Measurements from ENCODE around the gene HOXA3. TPM values are rescaled to one million over a fixed set of nuclear protein-coding genes. Genes with fewer than 3 reads are reported as not detected.

HOXA3 gene
- total and polyA plus RNA-seq, 10 of the 15 experiments (the other 5 are each of a cell fraction or from before 2014, with no cell fraction given): 0.05 TPM; not detected in 9

DNA sequence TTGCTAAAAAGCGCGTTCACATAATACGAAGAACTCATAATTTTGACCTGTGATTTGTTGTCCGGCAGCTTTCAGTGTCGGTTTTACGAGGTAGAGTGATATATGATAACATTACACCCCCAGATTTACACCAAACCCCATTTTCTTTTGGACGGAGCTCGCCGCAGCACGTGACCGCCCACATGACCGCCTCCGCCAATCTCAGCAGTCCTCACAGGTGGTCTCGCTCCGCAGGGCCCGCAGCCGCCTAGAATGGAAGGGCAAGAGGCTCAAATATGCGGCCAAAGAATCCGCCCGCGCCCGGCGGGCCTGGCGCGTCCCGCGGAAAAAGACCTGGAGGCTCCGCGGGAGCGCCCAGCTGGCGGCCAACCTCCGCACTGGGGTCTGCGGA, 4.1 kb upstream of the HOXA3 start, which contains the start of gene HOXA7:
TSS of gene HOXA7 (minus strand) at position 168 of the 391 bp plus-strand sequence. CDS start at position 38, 130 bp downstream.
- CTCF ChIA-PET: interaction anchor here (1.0 kb wide), 1 partner anchor 301 kb away, joined by 3 read pairs; no protein-coding TSS in a partner anchor
- SMC1A ChIA-PET (ENCODE audit: uncharacterized antibody, unreplicated experiment): interaction anchor here (1.0 kb wide), 1 partner anchor 301 kb away, joined by 3 read pairs; no protein-coding TSS in a partner anchor
- no TSS peak for BruUV-seq (replicated peaks)
- Histone ChIP-seq H3K79me2 (ENCODE audit: control insufficient read depth, insufficient read depth, low read length) (no peaks in the 10 kb centered on the region), H2AFZ (ENCODE audit: control insufficient read depth, low read depth, low read length) (no peak within 1 kb of the TSS), H3K9me3 (replicated peaks; ENCODE audit: control insufficient read depth, insufficient read depth, low read length) (no peaks in the 10 kb centered on the region; the same call in 2 of the 3 replicates), H3K27me3 (replicated peaks in 1 of 2; ENCODE audit: control insufficient read depth in 2 of 2, insufficient read depth in 2 of 2, low read length in 1 of 2) (peaks cover 22 to 55% of the 10 kb centered on the region in 2 experiments), H3K36me3 (ENCODE audit: control insufficient read depth in 2 of 2, insufficient read depth in 2 of 2, low read length in 1 of 2) (no peaks in the 10 kb centered on the region), H4K20me1 (ENCODE audit: control insufficient read depth, insufficient read depth) (no peaks in the 10 kb centered on the region), H3K9ac (ENCODE audit: control insufficient read depth, insufficient read depth, low read length) (no peak within 1 kb of the TSS), H3K4me3 (no peak within 1 kb of the TSS), H3K4me2 (ENCODE audit: control insufficient read depth, insufficient read depth) (no peak within 1 kb of the TSS; the same call in 1 of the 2 replicates), H3K27ac (ENCODE audit: control insufficient read depth, insufficient read depth) (no peak within 1 kb of the TSS), H3K4me1 (ENCODE audit: control insufficient read depth, insufficient read depth, low read length) (no peaks in the 10 kb centered on the region)
- POLR2A ChIA-PET: no interaction called here
- in situ Hi-C loops (cut with MboI): loop anchor here (5.0 to 25.0 kb wide), 3 partner anchors 789 to 1294 kb away; no protein-coding TSS in a partner anchor
- DNase-seq (ENCODE audit: low read depth, low spot score) (no peak), FAIRE-seq (no peak), ATAC-seq (no peak)
- RAD21 ChIA-PET (ENCODE audit: unreplicated experiment): no interaction called here
- 11% methylated on average over 30 of the region's 33 CpGs for WGBS (ENCODE audit: insufficient coverage, insufficient replicate concordance, low lambda C conversion rate, missing lambda C conversion rate)
- intact Hi-C loops (cut with micrococcal nuclease; ENCODE audit: unreplicated experiment): no loop called here
- TF ChIP-seq HDAC6 (IDR thresholded peaks at IDR 0.05; ENCODE audit: unreplicated experiment) (no peak), JUND (IDR thresholded peaks at IDR 0.05; ENCODE audit: low read depth, low read length) (no peak), ZNF622 (IDR thresholded peaks at IDR 0.05) (no peak), CBX3 (IDR thresholded peaks at IDR 0.05; ENCODE audit: borderline replicate concordance, low read depth) (no peak), IKZF1 (conservative IDR thresholded peaks at IDR 0.05) (no peak), SUPT20H (IDR thresholded peaks at IDR 0.05; ENCODE audit: borderline replicate concordance, control insufficient read depth, low read depth, low read length) (no peak), NFYB (IDR thresholded peaks at IDR 0.05; ENCODE audit: insufficient read depth, low read depth, low read length) (no peak), ZBED1 (IDR thresholded peaks at IDR 0.05; ENCODE audit: borderline replicate concordance) (no peak), NFXL1 (IDR thresholded peaks at IDR 0.05; ENCODE audit: borderline replicate concordance) (no peak), RB1 (IDR thresholded peaks at IDR 0.05; ENCODE audit: borderline replicate concordance) (no peak)
- TF ChIP-seq, protein P1, sequence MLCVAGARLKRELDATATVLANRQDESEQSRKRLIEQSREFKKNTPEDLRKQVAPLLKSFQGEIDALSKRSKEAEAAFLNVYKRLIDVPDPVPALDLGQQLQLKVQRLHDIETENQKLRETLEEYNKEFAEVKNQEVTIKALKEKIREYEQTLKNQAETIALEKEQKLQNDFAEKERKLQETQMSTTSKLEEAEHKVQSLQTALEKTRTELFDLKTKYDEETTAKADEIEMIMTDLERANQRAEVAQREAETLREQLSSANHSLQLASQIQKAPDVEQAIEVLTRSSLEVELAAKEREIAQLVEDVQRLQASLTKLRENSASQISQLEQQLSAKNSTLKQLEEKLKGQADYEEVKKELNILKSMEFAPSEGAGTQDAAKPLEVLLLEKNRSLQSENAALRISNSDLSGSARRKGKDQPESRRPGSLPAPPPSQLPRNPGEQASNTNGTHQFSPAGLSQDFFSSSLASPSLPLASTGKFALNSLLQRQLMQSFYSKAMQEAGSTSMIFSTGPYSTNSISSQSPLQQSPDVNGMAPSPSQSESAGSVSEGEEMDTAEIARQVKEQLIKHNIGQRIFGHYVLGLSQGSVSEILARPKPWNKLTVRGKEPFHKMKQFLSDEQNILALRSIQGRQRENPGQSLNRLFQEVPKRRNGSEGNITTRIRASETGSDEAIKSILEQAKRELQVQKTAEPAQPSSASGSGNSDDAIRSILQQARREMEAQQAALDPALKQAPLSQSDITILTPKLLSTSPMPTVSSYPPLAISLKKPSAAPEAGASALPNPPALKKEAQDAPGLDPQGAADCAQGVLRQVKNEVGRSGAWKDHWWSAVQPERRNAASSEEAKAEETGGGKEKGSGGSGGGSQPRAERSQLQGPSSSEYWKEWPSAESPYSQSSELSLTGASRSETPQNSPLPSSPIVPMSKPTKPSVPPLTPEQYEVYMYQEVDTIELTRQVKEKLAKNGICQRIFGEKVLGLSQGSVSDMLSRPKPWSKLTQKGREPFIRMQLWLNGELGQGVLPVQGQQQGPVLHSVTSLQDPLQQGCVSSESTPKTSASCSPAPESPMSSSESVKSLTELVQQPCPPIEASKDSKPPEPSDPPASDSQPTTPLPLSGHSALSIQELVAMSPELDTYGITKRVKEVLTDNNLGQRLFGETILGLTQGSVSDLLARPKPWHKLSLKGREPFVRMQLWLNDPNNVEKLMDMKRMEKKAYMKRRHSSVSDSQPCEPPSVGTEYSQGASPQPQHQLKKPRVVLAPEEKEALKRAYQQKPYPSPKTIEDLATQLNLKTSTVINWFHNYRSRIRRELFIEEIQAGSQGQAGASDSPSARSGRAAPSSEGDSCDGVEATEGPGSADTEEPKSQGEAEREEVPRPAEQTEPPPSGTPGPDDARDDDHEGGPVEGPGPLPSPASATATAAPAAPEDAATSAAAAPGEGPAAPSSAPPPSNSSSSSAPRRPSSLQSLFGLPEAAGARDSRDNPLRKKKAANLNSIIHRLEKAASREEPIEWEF (IDR thresholded peaks at IDR 0.05; ENCODE audit: insufficient replicate concordance, low read depth, low read length): no peak
- TF ChIP-seq, protein P2, sequence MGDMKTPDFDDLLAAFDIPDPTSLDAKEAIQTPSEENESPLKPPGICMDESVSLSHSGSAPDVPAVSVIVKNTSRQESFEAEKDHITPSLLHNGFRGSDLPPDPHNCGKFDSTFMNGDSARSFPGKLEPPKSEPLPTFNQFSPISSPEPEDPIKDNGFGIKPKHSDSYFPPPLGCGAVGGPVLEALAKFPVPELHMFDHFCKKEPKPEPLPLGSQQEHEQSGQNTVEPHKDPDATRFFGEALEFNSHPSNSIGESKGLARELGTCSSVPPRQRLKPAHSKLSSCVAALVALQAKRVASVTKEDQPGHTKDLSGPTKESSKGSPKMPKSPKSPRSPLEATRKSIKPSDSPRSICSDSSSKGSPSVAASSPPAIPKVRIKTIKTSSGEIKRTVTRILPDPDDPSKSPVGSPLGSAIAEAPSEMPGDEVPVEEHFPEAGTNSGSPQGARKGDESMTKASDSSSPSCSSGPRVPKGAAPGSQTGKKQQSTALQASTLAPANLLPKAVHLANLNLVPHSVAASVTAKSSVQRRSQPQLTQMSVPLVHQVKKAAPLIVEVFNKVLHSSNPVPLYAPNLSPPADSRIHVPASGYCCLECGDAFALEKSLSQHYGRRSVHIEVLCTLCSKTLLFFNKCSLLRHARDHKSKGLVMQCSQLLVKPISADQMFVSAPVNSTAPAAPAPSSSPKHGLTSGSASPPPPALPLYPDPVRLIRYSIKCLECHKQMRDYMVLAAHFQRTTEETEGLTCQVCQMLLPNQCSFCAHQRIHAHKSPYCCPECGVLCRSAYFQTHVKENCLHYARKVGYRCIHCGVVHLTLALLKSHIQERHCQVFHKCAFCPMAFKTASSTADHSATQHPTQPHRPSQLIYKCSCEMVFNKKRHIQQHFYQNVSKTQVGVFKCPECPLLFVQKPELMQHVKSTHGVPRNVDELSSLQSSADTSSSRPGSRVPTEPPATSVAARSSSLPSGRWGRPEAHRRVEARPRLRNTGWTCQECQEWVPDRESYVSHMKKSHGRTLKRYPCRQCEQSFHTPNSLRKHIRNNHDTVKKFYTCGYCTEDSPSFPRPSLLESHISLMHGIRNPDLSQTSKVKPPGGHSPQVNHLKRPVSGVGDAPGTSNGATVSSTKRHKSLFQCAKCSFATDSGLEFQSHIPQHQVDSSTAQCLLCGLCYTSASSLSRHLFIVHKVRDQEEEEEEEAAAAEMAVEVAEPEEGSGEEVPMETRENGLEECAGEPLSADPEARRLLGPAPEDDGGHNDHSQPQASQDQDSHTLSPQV (IDR thresholded peaks at IDR 0.05): no peak
- TF ChIP-seq, protein P3, sequence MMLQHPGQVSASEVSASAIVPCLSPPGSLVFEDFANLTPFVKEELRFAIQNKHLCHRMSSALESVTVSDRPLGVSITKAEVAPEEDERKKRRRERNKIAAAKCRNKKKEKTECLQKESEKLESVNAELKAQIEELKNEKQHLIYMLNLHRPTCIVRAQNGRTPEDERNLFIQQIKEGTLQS (IDR thresholded peaks at IDR 0.05; ENCODE audit: borderline replicate concordance, extremely low read depth, low read depth, low read length): peak; percentile 52; the same call in 1 of the 2 replicates

Data from GM12878 (cell line).